ENCODE results near the gene CCDC69.
"Not testable (repeated sequence)": the region's sequence is repeated elsewhere in the genome, so short reads cannot be mapped to it uniquely, and the experiment has no call there.

Gene CCDC69

GRCh38 chr5:151239237-151239861 lies 15.5 kb upstream of the CCDC69 start:
- TF ChIP-seq CTCF (IDR thresholded peaks at IDR 0.05; ENCODE audit: insufficient read depth, low read depth, low read length, missing control alignments), result peak; percentile 94
- peak overlapping the region; percentile 54 for H3K4me3 ChIP-seq (ENCODE audit: low read depth, low read length)
- peak; percentile 86 for DNase-seq (ENCODE audit: low read depth)

GRCh38 chr5:151238303-151238741 lies 14.4 kb upstream of the CCDC69 start:
- peak; percentile 4 for TF ChIP-seq CTCF (IDR thresholded peaks at IDR 0.05; ENCODE audit: insufficient read depth, low read depth, low read length, missing control alignments)
- peak; percentile 79 for DNase-seq (ENCODE audit: low read depth)
- peak overlapping the region; percentile 54 for H3K4me3 ChIP-seq (ENCODE audit: low read depth, low read length)

- TF ChIP-seq CTCF (IDR thresholded peaks at IDR 0.05; ENCODE audit: insufficient read depth, low read depth, low read length, missing control alignments), result no peak
- peak overlapping the region; percentile 54; the same call in 1 of the 2 replicates for H3K4me3 ChIP-seq (ENCODE audit: low read depth, low read length)
- DNase-seq (ENCODE audit: low read depth), result no peak
Measured at GRCh38 chr5:151237685-151238084, 13.8 kb upstream of the CCDC69 start.

- DNase-seq (ENCODE audit: low read depth), result no peak
- no peak for TF ChIP-seq CTCF (IDR thresholded peaks at IDR 0.05; ENCODE audit: insufficient read depth, low read depth, low read length, missing control alignments)
- no peak overlapping the region for H3K4me3 ChIP-seq (ENCODE audit: low read depth, low read length)
Measured at GRCh38 chr5:151236888-151237287, 13.0 kb upstream of the CCDC69 start.

GRCh38 chr5:151235239-151235571 lies 11.3 kb upstream of the CCDC69 start:
- DNase-seq (ENCODE audit: low read depth); H3K4me3 ChIP-seq (ENCODE audit: low read depth, low read length): not testable (repeated sequence)

- H3K4me3 ChIP-seq (ENCODE audit: low read depth, low read length), result peak overlapping the region; percentile 0; the same call in 1 of the 2 replicates
- peak; percentile 89 for DNase-seq (ENCODE audit: low read depth)
- TF ChIP-seq CTCF (IDR thresholded peaks at IDR 0.05; ENCODE audit: insufficient read depth, low read depth, low read length, missing control alignments), result no peak
Measured at GRCh38 chr5:151234476-151235238, 10.8 kb upstream of the CCDC69 start.

- no peak for TF ChIP-seq CTCF (IDR thresholded peaks at IDR 0.05; ENCODE audit: insufficient read depth, low read depth, low read length, missing control alignments)
- peak overlapping the region; percentile 7 for H3K4me3 ChIP-seq (ENCODE audit: low read depth, low read length)
- DNase-seq (ENCODE audit: low read depth), result peak; percentile 81
Measured at GRCh38 chr5:151233616-151234085, 9.8 kb upstream of the CCDC69 start.
